G401.6 (cell line): Measurements from ENCODE around the gene DEUP1.
"Not testable (repeated sequence)": the region's sequence is repeated elsewhere in the genome, so short reads cannot be mapped to it uniquely, and the experiment has no call there.

Source experiments
- FAIRE-seq: peaks from 2 replicates; lab custom pipeline; 2012; peaks lifted over from hg19 to GRCh38; lab: Jason Lieb, UNC

Gene DEUP1, protein sequence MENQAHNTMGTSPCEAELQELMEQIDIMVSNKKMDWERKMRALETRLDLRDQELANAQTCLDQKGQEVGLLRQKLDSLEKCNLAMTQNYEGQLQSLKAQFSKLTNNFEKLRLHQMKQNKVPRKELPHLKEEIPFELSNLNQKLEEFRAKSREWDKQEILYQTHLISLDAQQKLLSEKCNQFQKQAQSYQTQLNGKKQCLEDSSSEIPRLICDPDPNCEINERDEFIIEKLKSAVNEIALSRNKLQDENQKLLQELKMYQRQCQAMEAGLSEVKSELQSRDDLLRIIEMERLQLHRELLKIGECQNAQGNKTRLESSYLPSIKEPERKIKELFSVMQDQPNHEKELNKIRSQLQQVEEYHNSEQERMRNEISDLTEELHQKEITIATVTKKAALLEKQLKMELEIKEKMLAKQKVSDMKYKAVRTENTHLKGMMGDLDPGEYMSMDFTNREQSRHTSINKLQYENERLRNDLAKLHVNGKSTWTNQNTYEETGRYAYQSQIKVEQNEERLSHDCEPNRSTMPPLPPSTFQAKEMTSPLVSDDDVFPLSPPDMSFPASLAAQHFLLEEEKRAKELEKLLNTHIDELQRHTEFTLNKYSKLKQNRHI

DNA sequence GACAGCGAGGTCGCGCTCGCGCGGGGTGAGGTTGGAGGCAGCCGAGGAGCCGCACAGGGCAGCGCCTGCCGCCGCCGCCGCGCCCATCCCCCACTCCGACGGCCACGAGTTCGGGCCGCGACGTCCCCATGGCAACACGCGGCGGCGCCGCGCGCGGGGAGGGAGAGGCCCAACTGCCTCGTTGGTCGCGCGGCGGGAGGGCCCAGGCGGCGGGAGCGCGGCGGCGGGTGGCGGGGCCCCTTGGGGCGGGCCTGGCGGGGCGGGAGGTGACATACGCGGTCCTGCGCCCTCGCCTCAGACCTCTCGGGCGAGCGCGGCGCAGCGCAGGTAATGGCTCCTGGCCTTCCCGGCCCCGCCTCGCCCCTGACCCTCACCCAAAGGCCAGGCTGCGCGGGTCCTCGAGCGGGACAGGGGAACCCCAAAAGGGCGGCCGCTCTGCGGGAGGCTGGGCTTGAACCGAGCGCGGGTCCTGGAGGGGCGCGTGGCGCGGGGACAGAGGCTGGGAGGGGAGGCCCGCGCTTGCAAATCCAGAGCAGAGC is at the start of gene DEUP1:
Gene DEUP1, plus strand, starts transcription at position 297 of the 539 bp plus-strand sequence. CDS start 1,518 bp downstream, outside the sequence.
- no peak for FAIRE-seq

DNA sequence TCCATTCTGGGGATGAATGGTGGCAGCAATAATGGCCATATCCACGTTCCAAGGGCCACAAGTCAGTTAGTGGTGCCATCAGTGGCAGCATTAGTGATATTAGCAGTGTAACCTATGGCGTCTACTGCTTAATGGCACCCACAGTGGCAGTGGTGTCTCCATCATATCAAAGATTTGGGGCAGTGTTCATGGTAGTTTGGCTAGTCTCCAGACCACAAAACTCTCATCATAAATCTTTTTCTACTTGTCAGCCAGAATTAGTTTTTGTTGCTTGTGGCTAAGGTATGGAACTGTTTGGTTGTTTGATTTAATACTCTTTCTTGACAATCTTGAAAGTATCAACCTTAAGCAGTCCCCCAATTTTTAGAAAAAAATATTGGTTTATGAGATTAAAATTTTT is 45.1 kb upstream of the DEUP1 start:
- no peak for FAIRE-seq

DNA sequence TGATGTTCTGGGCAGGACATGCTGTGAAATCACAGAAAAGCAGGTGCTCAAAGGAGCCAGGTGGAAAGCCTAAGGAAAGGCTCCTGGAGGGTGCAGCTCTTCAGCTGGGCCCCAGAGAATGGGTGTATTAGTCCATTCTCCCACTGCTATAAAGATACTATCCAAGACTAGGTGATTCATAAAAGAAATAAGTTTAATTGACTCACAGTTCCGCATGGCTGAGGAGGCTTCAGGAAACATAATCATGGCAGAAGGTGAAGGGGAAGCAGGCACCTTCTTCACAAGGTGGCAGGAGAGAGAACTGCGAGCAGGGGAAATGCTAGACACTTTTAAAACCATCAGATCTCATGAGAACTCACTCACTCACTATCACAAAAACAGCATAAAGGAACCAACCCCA is 43.1 kb upstream of the DEUP1 start:
- no peak for FAIRE-seq

DNA sequence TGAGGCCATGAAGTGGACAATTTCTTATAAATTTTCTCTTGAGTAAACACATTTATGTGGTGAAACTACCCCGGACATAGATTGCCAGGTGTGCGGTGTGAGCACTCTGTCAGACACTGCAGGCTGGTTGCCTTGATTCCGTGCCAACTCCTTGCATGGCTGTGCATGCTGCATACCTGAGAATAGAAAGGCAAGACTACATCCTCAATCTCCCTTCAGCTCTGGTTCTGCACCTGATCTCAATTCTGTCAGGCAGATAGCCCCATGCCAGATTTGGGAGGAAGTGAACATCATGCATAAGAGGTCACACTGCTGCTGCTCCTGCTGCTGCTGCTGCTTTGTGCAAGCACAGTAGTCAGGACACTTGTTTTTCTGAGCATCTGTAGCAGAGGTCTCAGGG is 42.5 kb upstream of the DEUP1 start:
- no peak for FAIRE-seq

DNA sequence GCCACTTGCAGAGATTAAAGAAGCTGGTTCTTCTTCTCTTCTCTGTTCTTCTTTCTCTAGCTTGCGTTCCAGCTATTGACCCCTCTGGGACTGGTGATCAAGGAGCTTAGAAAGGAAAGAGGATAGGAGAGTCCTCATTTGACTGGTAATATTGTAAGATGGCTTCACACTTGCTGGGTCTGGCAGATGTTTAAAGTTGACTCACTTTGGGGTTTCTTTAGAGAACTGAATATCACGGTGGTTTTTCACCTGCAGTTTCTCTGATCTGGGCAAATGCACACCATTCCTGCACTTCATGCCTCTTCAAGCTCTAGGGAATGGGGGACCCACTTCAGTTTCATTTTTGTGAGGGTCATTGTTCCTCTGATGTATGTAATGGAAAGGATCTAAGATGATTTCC is 41.8 kb upstream of the DEUP1 start:
- FAIRE-seq: no peak

DNA sequence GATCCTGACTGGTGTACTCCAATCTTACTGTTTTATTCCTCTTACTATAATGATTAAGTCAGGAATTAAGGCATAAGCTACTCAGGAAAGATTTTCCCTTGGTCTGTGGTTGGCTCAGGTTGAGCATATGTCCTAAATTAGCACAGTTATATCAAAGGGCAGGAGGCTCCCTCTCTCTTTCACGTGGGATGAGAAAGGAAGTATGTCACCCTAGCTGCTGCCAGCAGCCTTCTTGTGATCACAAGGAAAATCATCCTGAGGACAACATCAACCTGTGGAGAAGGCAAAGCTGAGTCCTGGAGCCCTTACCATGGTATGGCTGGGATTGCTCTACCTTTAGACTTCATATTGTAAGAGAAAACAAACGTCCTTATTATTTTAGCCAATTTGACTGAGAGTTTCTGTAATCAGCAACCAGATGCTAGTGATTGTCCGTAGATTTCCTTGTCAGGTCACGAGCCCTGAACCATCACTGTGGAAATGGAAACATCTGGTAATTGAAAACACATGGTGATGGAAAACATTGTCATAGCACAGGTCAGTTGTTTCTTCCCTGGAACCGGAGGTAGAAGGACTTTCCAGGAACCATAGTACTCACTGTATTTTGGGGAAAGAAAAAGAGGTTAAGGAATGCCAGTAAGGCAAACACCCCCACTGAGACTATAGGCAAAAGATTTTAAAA is 40.6 kb upstream of the DEUP1 start:
- no peak for FAIRE-seq

DNA sequence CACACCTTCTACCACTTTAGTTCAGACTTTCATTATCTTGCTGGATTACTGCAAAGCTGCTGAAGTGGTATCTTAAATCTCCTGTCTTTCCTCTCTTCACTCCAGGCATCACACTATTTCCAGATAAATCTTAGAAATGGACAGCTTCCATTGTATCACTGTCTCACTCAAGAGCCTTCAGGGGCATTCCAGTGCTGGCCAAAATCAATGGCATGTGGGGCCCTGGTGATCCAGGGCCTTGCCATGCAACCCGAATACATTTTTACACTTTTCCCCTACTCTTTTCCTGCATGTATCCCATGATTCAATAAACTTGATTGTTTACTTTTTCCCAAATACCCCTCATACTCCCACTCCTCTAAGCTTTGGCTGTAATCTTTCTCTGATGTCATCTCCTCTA is 39.4 kb upstream of the DEUP1 start:
- no peak for FAIRE-seq

DNA sequence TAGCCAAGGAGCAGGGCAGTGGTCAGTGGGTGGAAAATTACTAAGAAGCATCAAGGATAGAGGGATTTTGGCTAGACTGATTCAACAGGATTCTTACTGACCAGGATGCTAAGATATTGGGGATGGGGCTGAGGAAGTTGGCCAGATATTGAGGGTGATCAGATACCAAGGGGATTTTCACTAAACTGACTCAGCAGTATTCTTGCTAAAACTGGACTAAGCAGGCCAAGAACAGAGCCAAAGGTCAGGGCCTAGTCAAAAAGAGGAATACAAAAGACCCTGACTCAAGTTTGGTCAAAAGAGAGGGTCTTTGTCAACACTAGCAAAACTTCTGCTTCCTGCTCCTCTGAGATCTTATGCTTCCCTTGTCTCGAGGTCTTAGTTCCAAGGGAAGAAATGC is 38.6 kb upstream of the DEUP1 start:
- no peak for FAIRE-seq

DNA sequence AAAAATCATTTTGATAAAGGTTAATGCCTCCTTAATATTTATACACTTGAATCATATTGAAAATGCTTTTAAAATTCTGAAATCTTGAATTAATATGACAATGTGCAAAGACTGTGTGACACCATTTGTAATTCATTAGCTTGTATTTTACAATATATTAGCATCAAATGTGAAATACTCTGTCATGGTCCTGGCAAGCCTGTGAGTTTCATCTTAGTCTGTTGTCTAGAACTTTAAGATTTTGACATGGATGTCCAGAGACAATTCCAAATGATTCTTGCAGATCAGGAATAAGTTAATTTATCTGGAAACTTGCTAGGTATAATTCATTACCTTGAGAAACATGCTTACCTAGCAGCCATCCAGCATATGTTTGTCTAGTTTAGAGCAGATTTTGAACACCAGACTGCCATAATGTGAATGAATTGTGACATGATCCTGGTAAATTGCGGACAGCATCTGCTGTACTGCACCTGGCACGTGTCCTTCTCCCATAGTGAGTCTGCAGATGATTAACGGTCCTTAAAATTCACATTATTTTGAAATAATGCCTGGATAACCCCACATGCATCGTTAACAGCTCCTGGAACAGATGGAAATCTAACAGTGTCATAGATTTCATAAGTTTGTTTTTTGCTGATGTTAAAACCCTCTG is 34.5 kb upstream of the DEUP1 start:
- no peak for FAIRE-seq

DNA sequence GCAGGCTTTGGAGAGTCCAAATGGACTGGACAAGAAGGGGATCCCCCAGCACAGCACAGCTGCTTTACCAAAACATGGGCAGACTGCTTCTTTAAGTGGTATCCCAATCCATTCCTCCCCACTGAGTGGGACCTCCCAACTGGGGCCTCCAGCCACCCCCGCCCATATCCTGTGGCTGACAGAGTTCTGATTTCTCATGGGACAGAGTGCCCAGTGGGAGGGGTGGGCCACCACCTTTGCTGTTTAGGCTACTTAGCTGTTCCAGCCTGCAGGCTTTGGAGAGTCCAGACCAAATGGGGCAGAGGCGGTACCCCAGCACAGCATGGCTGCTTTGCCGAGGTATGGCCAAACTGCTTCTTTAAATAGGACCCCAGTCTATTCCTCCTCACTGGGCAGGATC is 26.9 kb upstream of the DEUP1 start:
- no peak for FAIRE-seq

DNA sequence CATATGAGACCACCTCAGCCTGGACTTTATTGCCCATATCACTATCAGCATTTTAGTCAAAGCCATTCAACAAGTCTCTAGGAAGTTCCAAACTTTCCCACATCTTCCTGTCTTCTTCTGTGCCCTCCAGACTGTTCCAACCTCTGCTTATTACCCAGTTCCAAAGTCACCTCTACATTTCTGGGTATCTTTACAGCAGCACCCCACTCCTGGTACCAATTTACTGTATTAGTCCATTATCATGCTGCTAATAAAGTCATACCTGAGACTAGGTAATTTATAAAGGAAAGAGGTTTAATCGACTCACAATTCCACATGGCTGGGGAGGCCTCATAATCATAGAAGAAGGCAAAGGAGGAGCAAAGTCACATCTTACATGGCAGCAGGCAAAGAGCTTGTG is 16.1 kb upstream of the DEUP1 start:
- not testable (repeated sequence) for FAIRE-seq

DNA sequence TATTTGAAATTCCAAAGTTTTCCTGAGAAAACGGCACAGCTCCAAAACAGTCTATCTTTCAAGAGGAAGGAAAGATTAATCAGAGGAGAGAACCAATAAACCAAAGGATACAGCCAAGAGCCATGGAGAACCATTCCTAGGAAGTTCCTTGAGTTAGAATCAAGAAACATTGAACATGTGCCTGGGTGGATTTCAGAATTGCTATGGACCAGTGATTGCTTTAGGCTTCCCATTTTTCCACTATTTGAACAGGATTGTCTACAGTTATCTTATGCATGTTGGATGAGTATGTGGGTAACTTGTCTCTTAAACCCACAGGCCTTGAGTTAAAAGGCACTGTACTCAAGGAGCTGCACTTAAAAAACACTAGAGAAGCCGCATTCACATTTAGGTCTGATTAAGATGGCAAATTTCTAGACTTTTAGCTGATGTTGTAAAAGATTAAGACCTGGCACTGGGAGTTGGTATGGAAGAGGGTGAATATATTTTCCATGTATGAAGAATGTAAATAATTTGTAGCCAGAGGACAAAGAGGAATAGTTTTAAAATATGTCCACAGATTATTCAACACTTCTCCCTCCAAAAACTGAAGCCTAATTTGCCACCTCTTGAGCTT is 11.2 kb upstream of the DEUP1 start:
- no peak for FAIRE-seq

DNA sequence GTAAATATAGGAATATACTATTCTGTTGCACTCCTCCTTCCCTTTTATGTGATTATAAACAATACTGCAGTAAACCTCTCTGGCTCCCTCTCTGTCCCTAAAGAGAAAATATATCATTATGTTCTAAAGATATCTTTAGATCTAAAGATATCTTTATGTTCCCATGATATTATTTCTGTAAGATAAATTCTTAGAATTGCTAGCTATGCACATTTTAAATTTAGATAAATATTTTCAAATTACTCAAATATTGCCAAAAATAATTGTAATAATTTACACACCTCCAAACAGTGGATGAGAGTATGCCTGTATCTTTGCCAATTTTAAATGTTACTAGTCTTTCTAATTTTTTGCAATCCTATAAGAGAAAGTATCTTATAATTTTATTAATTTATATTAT is 10.3 kb upstream of the DEUP1 start:
- no peak for FAIRE-seq

DNA sequence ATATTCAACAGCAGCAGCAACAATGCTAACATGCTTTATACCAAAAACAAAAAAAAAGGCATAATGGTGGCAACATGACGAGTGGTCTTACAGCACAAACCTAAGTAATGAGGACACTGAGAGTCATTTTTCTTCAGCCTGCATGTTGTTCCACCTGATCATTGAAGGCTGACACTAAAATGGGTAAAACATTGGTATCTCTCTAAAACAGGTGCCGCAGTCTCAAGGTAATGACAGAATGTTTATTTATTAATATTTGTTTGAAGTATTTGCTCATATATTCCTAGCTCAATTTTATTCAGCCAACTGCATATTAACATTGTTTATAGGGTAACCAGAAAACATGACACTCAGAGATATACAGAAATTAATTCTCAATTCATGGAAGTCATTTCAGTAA is 8.3 kb upstream of the DEUP1 start:
- FAIRE-seq: no peak

DNA sequence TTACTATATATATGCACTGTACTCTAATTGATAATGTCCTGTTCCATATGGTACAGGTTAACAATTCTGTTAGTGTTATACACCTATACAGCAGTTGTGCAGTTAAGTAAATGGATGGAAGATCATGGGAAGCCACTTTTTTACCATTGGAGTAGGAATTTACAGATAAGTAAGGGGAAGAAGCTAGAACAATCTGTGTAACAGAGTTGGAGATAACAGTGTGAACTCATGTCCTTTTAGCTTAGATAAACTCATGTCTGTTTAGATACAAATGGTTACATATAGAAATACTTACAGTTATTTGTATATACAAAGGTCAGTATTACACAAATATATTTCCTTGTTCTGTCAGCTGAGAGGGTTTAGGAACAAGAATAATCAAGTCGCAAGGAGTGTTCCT is 6.8 kb upstream of the DEUP1 start:
- no peak for FAIRE-seq

DNA sequence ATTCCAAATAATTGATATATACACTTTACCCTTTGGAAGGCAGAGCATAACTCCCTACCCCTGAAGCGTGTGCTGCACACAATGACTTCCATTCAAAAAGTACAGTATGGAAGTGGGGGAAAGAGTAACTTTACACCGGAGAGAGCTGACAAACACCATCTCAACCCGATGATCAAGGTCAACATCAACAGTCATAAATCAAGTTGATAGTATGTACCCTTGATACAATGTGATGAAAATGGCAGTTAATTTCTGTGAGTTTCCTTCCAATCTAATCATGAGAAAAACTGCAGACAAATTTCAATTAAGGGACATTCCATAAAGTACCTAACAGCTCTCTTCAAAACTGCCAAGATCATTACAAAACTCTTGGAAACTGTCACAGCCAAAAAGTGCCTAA is 6.0 kb upstream of the DEUP1 start:
- FAIRE-seq: no peak

DNA sequence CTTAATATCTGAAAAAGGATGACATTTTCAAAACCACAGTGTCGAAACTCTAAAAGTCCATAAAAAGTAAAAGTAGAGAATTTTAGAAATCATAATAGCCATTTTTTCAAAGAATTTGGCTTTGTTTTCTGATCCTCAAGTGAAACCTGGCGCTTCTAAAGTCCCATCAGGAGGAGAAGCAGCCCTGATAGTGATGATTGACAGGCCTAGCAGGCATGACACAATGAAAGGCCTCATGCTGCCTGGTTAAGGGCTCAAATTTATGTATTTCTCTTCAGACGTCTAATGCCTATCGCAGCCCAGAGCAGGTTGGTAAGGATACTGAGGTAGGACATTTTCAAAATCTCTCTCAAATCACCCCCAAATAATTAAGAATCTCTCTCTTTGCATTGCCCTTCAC is 3.9 kb upstream of the DEUP1 start:
- no peak for FAIRE-seq

DNA sequence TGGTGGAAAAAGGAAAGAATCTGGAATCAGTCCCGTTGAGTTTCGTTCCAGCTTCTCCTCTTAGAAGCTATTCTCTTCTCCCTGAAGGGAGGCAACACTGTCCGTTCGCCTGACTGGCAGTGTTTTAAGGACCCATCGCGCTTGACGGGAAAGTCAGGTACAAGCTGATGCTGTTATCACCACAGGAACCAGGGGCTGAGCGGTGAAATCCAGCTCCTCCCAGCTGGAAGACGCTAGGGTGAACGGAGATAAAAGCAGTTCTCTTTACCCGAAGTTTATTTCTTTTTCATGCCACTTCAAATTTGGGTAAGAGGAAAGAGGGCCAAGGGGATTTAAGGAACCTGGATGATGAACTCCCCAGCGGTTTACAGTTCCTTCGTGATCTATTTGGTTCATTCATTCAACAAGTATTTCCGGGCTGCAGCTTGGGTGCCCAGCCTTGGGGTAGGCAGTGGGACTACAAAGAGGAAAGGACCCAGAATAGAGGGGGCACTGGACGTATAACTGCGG is 551 bp upstream of the DEUP1 start:
- no peak for FAIRE-seq

DNA sequence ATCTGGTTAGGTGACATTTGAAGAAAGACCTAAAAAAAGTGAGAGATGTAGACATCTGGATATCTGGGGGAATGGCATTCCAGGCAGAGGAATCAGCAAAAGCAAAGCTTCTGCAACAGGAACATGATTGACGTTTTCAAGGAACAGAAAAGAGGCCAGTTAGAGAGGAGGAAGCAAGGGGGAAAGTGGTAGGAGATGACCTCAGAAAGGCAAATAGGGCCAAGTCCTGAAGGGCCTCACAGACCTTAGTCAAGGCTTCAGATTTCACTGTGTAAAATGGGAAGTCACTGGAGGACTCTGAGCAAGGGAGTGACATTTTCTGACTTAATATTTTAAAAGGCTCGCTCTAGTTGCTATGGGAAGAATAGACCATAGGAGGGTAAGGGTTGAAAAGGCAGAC is 9.7 kb downstream of the DEUP1 start:
- FAIRE-seq: no peak

DNA sequence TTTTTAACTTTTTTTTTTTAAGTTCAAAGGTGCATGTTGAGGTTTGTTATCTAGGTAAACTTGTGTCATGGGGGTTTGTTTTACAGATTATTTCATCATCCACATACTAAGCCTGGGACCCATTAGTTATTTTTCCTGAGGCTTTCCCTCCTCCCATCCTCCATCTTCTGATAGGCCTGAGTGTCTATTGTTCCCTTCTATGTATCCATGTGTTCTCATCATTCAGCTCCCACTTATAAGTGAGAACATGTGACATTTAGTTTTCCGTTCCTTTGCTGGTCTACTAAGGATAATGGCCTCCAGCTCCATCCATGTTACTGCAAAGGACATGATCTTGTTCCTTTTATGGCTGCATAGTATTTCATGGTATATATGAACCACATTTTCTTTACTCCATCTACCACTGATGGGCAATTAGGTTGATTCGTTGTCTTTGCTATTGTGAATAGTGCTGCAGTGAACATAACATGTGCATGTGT is 14.4 kb downstream of the DEUP1 start:
- FAIRE-seq: no peak

DNA sequence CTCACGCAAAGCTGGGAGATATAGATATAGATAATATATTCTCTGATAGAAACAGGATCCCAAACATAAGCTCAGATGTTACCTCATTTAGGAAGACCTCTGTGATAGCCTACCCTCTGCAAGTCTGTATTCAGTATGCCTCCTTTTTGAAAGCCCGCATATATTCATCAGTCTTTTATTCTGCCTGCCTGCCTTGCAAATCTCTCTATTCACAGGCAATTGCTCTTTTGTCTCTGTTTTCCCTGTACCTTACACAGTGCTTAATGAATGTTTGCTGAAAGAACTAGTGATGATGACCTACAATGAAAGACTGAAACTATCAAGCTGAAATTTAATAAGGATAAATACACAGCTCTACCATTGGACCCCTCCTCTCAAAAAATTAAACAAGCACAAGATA is 18.4 kb downstream of the DEUP1 start:
- FAIRE-seq: no peak

DNA sequence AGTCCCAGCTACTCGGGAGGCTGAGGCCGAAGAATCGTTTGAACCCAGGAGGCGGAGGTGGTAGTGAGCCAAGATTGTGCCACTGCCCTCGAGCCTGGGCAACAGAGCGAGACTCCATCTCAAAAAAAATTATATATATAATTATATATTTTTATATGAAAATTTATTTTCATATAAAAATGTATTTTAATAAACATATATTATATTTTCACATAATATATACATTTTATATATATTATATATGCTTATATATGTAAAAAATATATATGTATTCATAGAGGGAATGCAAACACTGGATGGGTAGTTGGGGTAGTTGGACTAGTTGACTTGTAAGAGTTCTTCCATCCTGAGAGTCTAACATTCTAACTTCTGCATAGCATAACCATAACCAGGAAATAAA is 20.3 kb downstream of the DEUP1 start:
- no peak for FAIRE-seq
